H1 (cell line): Measurements from ENCODE around the gene ARMC12. TPM values are rescaled to one million over a fixed set of nuclear protein-coding genes. Genes with fewer than 3 reads are reported as not detected.

ENCODE experiments used
- CTCF ChIA-PET: fragments of 300-600 bp; sonication (Branson Sonifier 250); formaldehyde crosslinking; loops from one replicate; lab custom pipeline; 2021; ENCODE audit not compliant: partially characterized antibody; lab: Charles Lee
- POLR2A ChIA-PET: fragments of 300-600 bp; sonication (Branson Sonifier 250); formaldehyde crosslinking; loops from one replicate; lab custom pipeline; 2021; ENCODE audit warnings: inconsistent platforms; ENCODE audit not compliant: partially characterized antibody; lab: Charles Lee
- DNase-seq, 2 experiments: peaks; one replicate each; pipeline versions ENCODE4 v3.0.0 to v3.0.0-alpha.2; 2010 to 2022; ENCODE audit warnings: low spot score in 2 of 2, low read depth in 1 of 2, mixed read lengths in 1 of 2
- FAIRE-seq: peaks from 2 replicates; lab custom pipeline; 2011; peaks lifted over from hg19 to GRCh38; lab: Jason Lieb, UNC
- H2AFZ ChIP-seq: 2 replicates; pipeline ENCODE4 v1.8.1; 2012; ENCODE audit warnings: low read length, inconsistent platforms
- H2AK5ac ChIP-seq: 2 replicates; pipeline ENCODE4 v1.6.1; 2013; ENCODE audit warnings: low read depth, low read length
- H2BK120ac ChIP-seq: replicated peaks from 2 replicates; pipeline ENCODE3; 2013; ENCODE audit warnings: low read depth, low read length, inconsistent platforms
- H2BK12ac ChIP-seq: 2 replicates; pipeline ENCODE4 v1.6.1; 2013; ENCODE audit warnings: low read depth, low read length
- H2BK15ac ChIP-seq: 2 replicates; pipeline ENCODE4 v1.6.1; 2013; ENCODE audit warnings: low read length
- H2BK20ac ChIP-seq: 2 replicates; pipeline ENCODE4 v1.6.1; 2013; ENCODE audit warnings: low read length
- H2BK5ac ChIP-seq: 2 replicates; pipeline ENCODE4 v1.6.1; 2013; ENCODE audit warnings: low read depth, low read length
- H3K14ac ChIP-seq: 2 replicates; pipeline ENCODE4 v1.6.1; 2013; ENCODE audit warnings: inconsistent platforms; ENCODE audit not compliant: insufficient read length
- H3K18ac ChIP-seq: 2 replicates; pipeline ENCODE4 v1.6.1; 2013; ENCODE audit warnings: low read length; ENCODE audit errors: extremely low read depth
- H3K23ac ChIP-seq: 2 replicates; pipeline ENCODE4 v1.6.1; 2013; ENCODE audit warnings: inconsistent platforms; ENCODE audit not compliant: insufficient read length
- H3K23me2 ChIP-seq: 2 replicates; pipeline ENCODE4 v1.6.1; 2013; ENCODE audit warnings: low read depth, low read length
- H3K27ac ChIP-seq: 2 replicates; pipeline ENCODE4 v1.6.1; 2011; ENCODE audit warnings: low read depth, low read length, inconsistent platforms
- H3K27me3 ChIP-seq, 4 experiments: replicated peaks in 1 of 4; 1 replicate in 1 of 4; 2 replicates in 3 of 4; pipeline versions ENCODE4 v1.6.1 to v1.8.1; 2011 to 2013; ENCODE audit warnings: low read length in 3 of 4, mild to moderate bottlenecking in 3 of 4, inconsistent platforms in 2 of 4, mixed read lengths in 2 of 4, moderate library complexity in 1 of 4; ENCODE audit not compliant: control insufficient read depth in 3 of 4, insufficient read depth in 3 of 4; ENCODE audit errors: extremely low read depth in 1 of 4
- H3K36me3 ChIP-seq, 4 experiments: 2 replicates each; pipeline versions ENCODE4 v1.6.1 to v1.8.1; 2011 to 2013; ENCODE audit warnings: mild to moderate bottlenecking in 4 of 4, low read length in 3 of 4, moderate library complexity in 2 of 4, control low read depth in 1 of 4, inconsistent platforms in 1 of 4; ENCODE audit not compliant: insufficient read depth in 4 of 4, control insufficient read depth in 2 of 4
- H3K4ac ChIP-seq: replicated peaks from 2 replicates; pipeline ENCODE3; 2013; ENCODE audit warnings: low read length, low read depth, mixed read lengths, inconsistent platforms; ENCODE audit not compliant: insufficient read length
- H3K4me1 ChIP-seq, 4 experiments: replicated peaks in 1 of 4; 1 replicate in 1 of 4; 2 replicates in 3 of 4; pipeline versions ENCODE4 v1.6.1 to v1.8.1; 2011 to 2013; ENCODE audit warnings: low read length in 3 of 4, inconsistent platforms in 2 of 4, mixed read lengths in 1 of 4; ENCODE audit not compliant: insufficient read depth in 4 of 4, control insufficient read depth in 3 of 4
- H3K4me2 ChIP-seq, 2 experiments: 2 replicates each; pipeline versions ENCODE4 v1.6.1 to v1.8.1; 2011 to 2013; ENCODE audit warnings: low read depth in 2 of 2, low read length in 2 of 2, control low read depth in 1 of 2, inconsistent platforms in 1 of 2, mild to moderate bottlenecking in 1 of 2; ENCODE audit not compliant: insufficient read depth in 1 of 2
- H3K4me3 ChIP-seq, 4 experiments: fragments of 200-600, 300-600 bp in 1 of 4; sonication (generic), shearing (Covaris generic), sonication (Bioruptor Twin) in 1 of 4; 2 replicates each; pipeline versions ENCODE4 v1.5.1 to v1.8.1; 2011 to 2016; ENCODE audit warnings: low read length in 4 of 4, low read depth in 3 of 4, control low read depth in 2 of 4, inconsistent platforms in 2 of 4, mild to moderate bottlenecking in 2 of 4, mixed read lengths in 1 of 4, moderate library complexity in 1 of 4; ENCODE audit not compliant: insufficient read depth in 2 of 4; ENCODE audit errors: extremely low read depth in 1 of 4
- H3K56ac ChIP-seq: replicated peaks from 2 replicates; pipeline ENCODE3; 2013; ENCODE audit warnings: low read depth, mild to moderate bottlenecking, mixed read lengths, low read length, inconsistent platforms; ENCODE audit not compliant: insufficient read length
- H3K79me1 ChIP-seq: 2 replicates; pipeline ENCODE4 v1.6.1; 2013; ENCODE audit warnings: low read depth, low read length, control low read depth
- H3K79me2 ChIP-seq, 2 experiments: 2 replicates each; pipeline versions ENCODE4 v1.6.1 to v1.8.1; 2012 to 2013; ENCODE audit warnings: low read length in 2 of 2, mild to moderate bottlenecking in 2 of 2, inconsistent platforms in 1 of 2; ENCODE audit not compliant: insufficient read depth in 2 of 2, control insufficient read depth in 1 of 2
- H3K9ac ChIP-seq, 4 experiments: replicated peaks in 1 of 4; 1 replicate in 1 of 4; 2 replicates in 3 of 4; pipeline versions ENCODE4 v1.6.1 to v1.8.1; 2011 to 2013; ENCODE audit warnings: low read depth in 3 of 4, low read length in 3 of 4, control low read depth in 2 of 4, mild to moderate bottlenecking in 2 of 4, moderate library complexity in 2 of 4, inconsistent platforms in 1 of 4; ENCODE audit errors: extremely low read depth in 1 of 4
- H3K9me3 ChIP-seq, 2 experiments: 2 replicates each; pipeline versions ENCODE4 v1.6.1 to v1.8.1; 2012 to 2013; ENCODE audit warnings: mild to moderate bottlenecking in 2 of 2, moderate library complexity in 2 of 2, control low read depth in 1 of 2, inconsistent platforms in 1 of 2, low read depth in 1 of 2, low read length in 1 of 2, mixed read lengths in 1 of 2; ENCODE audit not compliant: insufficient read depth in 2 of 2
- H4K20me1 ChIP-seq, 2 experiments: replicated peaks in 1 of 2; 2 replicates each; pipeline versions ENCODE3 to v1.8.1; 2011 to 2013; ENCODE audit warnings: inconsistent platforms in 2 of 2, low read length in 2 of 2, mild to moderate bottlenecking in 1 of 2; ENCODE audit not compliant: insufficient read depth in 2 of 2, control insufficient read depth in 1 of 2
- H4K5ac ChIP-seq: 2 replicates; pipeline ENCODE4 v1.6.1; 2013; ENCODE audit warnings: low read length, low read depth, mixed read lengths, inconsistent platforms; ENCODE audit not compliant: insufficient read length
- H4K8ac ChIP-seq: 2 replicates; pipeline ENCODE4 v1.8.0; 2013; ENCODE audit warnings: mild to moderate bottlenecking, moderate library complexity, low read length, inconsistent platforms; ENCODE audit not compliant: insufficient read depth; ENCODE audit errors: extremely low read depth
- H4K91ac ChIP-seq: replicated peaks from 2 replicates; pipeline ENCODE3; 2013; ENCODE audit warnings: low read length, mixed read lengths, inconsistent platforms; ENCODE audit not compliant: insufficient read length
- KDM1A ChIP-seq: fragments of 200-600, 300-600 bp; sonication (generic); IDR thresholded peaks from 2 replicates; pipeline ENCODE4 v1.7.1; 2016; ENCODE audit warnings: mild to moderate bottlenecking, low read length, borderline replicate concordance
- RBBP5 ChIP-seq: IDR thresholded peaks from 2 replicates; pipeline ENCODE4 v1.7.1; 2012; ENCODE audit warnings: low read depth, mild to moderate bottlenecking, inconsistent platforms, low read length, moderate library complexity, borderline replicate concordance
- SIX5 ChIP-seq: IDR thresholded peaks from 2 replicates; pipeline ENCODE4 v1.6.1; 2011; ENCODE audit warnings: mild to moderate bottlenecking, low read depth, low read length
- WGBS, 2 experiments: shearing (Covaris generic) in 1 of 2; methylation state at CpG; one replicate each; pipeline versions ENCODE4 v1.1.6 to v1.1.7; 2013 to 2015; ENCODE audit warnings: low lambda C conversion rate in 2 of 2, mixed read lengths in 2 of 2, inconsistent platforms in 1 of 2, low coverage in 1 of 2, missing lambda C conversion rate in 1 of 2; ENCODE audit not compliant: insufficient replicate concordance in 2 of 2, insufficient coverage in 1 of 2, insufficient read length in 1 of 2; ENCODE audit errors: extremely low coverage in 1 of 2, missing lambda C conversion rate in 1 of 2; 5-methylcytosine and 5-hydroxymethylcytosine counted together
- polyA plus RNA-seq, 7 experiments: library from polyadenylated mRNA; depleted of rRNA in 3 of 7; stranded (reverse) in 5 of 7; unstranded in 2 of 7; fragments of >200 nt in 5 of 7; fragments of 200-250 nt in 2 of 7; gene quantifications; 1 replicate in 5 of 7; 2 replicates in 1 of 7; 4 replicates in 1 of 7; pipeline versions ENCODE4 v1.2.1 to v1.2.3, GENCODE V29; 2011 to 2013; ENCODE audit warnings: missing spikeins in 2 of 7, mixed read lengths in 2 of 7
- total RNA-seq: library from RNA; stranded (reverse); fragmentation: NEBNext Ultra II Directional; extraction: Animal tissue kit (Norgen Biotek cat#: 25700); gene quantifications from 2 replicates; pipeline ENCODE4 v1.2.1, GENCODE V29; 2021

ARMC12 gene
- total and polyA plus RNA-seq, 2 of the 8 experiments (the other 6 are each of a cell fraction or from before 2014, with no cell fraction given) = 0.86 to 3.7 TPM

- H3K18ac ChIP-seq = 0 out of 2 replicates have a peak overlapping the region, but pooled peaks have one; percentile 13
- no peak overlapping the region for H3K27ac ChIP-seq
- H2AFZ ChIP-seq = no peak overlapping the region
- no peak overlapping the region for H3K9ac ChIP-seq
- H3K4me1 ChIP-seq = peaks cover 0 to 11% (median 0%) of the 10 kb centered on the region in 4 experiments; a peak in 2 of 7 replicates
- WGBS, 2 experiments = 65% methylated on average over 5 of the region's 5 CpGs; no CpG with 5 or more reads in 1 of the 2 experiments
- H3K4me3 ChIP-seq = no peak overlapping the region
- H2BK20ac ChIP-seq = no peak overlapping the region
- 0 out of 2 replicates have a peak overlapping the region, but pooled peaks have one; percentile 60 for H2BK5ac ChIP-seq
- H2BK120ac ChIP-seq = no peak overlapping the region
- no peak overlapping the region for H4K91ac ChIP-seq
- H3K23ac ChIP-seq = no peak overlapping the region
- H2AK5ac ChIP-seq = peak overlapping the region; percentile 46; the same call in 1 of the 2 replicates
- H3K9me3 ChIP-seq = no peaks in the 10 kb centered on the region
- no peaks in the 10 kb centered on the region for H3K23me2 ChIP-seq
- ChIA-PET CTCF (interaction anchor here (0.6 to 2.2 kb wide), 8 partner anchors 12 to 394 kb away, joined by 3 to 8 read pairs (median 4); partner anchors contain the start of gene ARMC12), POLR2A (interaction anchor here (1.1 kb wide), 1 partner anchor 12 kb away, joined by 3 read pairs; no protein-coding TSS in a partner anchor)
- no peak overlapping the region for H4K8ac ChIP-seq
- no peak overlapping the region for H4K5ac ChIP-seq
- peak overlapping the region; percentile 36; the same call in 1 of the 2 replicates for H2BK15ac ChIP-seq
- H3K56ac ChIP-seq = no peak overlapping the region
- H3K79me1 ChIP-seq = no peaks in the 10 kb centered on the region
- H2BK12ac ChIP-seq = no peak overlapping the region
- H3K79me2 ChIP-seq = no peaks in the 10 kb centered on the region
- FAIRE-seq = no peak
- no peaks in the 10 kb centered on the region for H3K36me3 ChIP-seq
- no peak overlapping the region for H3K4ac ChIP-seq
- H3K27me3 ChIP-seq = peaks cover 0 to 8% (median 3%) of the 10 kb centered on the region in 4 experiments; a peak in 4 of 7 replicates
- no peak overlapping the region for H3K14ac ChIP-seq
- no peak overlapping the region for H3K4me2 ChIP-seq
- no peak for DNase-seq
- H4K20me1 ChIP-seq = no peaks in the 10 kb centered on the region
- TF ChIP-seq KDM1A (no peak), SIX5 (no peak), RBBP5 (no peak)
Measured at GRCh38 chr6:35771343-35771627, 34.5 kb downstream of the ARMC12 start.
